ENCODE measurements around the gene GCN1.

GCN1 gene

DNA sequence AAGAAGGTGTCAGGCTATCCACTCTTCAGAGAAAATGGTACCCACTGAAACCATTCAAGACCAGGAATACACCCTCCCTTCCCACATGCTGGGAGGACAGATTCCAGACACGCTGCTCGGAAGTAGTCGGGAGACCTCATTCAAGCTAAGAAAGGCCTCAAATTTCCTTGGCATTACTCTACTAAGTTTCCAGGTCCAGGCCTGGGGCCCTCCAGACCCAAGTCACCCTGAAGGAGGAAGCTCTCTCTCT, 33.5 kb upstream of the GCN1 start:
- Histone ChIP-seq H3K27ac (ENCODE audit: low read depth, low read length) (peak overlapping the region; percentile 98), H3K4me1 (ENCODE audit: control insufficient read depth, insufficient read depth, low read length) (peaks cover 73% of the 10 kb centered on the region), H3K4me3 (ENCODE audit: low read depth, low read length) (0 out of 2 replicates have a peak overlapping the region, but pooled peaks have one; percentile 22), H3K9me3 (ENCODE audit: control insufficient read depth, insufficient read depth, low read depth, low read length) (no peaks in the 10 kb centered on the region), H3K27me3 (ENCODE audit: control insufficient read depth, insufficient read depth, low read length) (no peaks in the 10 kb centered on the region), H3K9ac (ENCODE audit: low read length) (peak overlapping the region; percentile 93), H3K36me3 (ENCODE audit: control insufficient read depth, insufficient read depth, low read length) (peaks cover 36% of the 10 kb centered on the region)

DNA sequence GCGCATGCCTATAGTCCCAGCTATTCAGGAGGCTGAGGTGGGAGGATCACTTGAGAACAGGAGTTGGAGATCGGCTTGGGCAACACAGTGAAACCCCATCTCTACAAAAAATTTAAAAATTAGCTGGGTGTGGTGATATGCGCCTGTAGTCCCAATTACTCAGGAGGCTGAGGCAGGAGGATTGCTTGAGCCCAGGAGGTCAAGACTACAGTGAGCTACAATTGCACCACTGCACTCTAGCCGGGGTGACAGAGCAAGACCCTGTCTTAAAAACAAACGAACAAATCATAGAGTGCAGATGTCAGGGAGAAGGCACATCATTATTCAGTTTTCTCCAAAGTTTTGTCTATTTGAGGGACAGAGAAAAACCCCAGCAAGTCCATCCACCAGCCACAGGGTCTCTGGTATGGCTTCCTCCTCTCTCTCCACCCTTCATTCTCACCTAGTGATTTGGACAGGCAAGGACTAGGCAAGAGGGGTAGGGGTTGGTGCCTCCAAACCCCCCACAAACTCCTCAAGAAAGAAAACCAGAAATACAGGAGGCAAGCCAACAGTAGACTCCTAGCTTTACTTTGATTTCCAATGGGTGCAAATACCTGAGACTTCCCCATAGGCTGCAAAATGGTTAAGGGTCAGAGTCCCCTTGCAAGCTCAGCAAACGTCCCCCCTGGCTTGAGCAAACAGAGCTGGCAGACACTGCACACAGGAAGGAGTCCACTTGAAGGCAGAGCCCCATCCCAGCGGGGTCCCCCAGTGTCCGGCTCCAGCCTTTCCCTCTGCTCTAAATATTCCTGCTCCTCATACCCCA, 32.9 kb upstream of the GCN1 start:
- Histone ChIP-seq H3K27me3 (ENCODE audit: control insufficient read depth, insufficient read depth, low read length) (no peaks in the 10 kb centered on the region), H3K4me1 (ENCODE audit: control insufficient read depth, insufficient read depth, low read length) (peaks cover 68% of the 10 kb centered on the region), H3K4me3 (ENCODE audit: low read depth, low read length) (0 out of 2 replicates have a peak overlapping the region, but pooled peaks have one; percentile 22), H3K27ac (ENCODE audit: low read depth, low read length) (peak overlapping the region; percentile 98), H3K9me3 (ENCODE audit: control insufficient read depth, insufficient read depth, low read depth, low read length) (no peaks in the 10 kb centered on the region), H3K36me3 (ENCODE audit: control insufficient read depth, insufficient read depth, low read length) (peaks cover 42% of the 10 kb centered on the region), H3K9ac (ENCODE audit: low read length) (peak overlapping the region; percentile 93)

DNA sequence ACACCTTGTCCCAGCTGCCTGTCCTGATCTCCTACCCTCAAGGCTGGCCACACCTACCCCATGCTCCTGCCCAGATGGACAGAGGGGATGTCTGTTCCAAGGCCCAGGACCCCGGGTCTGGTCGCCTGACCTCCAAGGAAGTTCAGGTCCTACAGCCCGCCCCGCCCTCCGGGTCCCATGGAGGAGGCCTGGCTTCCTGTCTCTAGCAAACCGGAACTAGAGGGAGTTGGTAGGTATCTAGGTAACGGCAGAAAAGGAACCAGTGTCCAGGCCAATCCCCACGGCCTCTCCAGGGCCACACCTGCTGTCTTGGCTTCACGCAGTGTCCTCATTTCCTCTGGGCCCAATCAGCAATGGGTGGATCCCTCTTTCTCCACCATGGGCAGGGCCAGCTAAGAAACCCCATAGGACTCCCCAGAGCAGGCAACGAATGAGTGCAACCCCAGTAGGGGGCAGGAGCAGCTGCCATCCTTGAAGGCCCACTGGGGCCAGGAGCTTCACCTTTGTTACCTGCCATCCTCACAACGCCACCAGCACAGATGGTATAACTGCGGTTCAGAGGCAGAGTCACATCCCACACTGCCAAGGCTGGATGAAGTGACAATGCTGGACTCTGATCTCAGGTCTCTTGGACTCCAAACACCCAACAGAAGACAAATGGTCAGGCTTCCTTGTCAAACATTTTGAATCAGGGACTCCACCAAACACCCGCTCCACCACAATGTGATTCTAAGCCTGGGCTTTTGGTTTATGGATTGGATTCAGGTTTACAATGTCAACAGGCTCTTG, 31.5 kb upstream of the GCN1 start:
- peaks cover 56% of the 10 kb centered on the region for H3K36me3 ChIP-seq (ENCODE audit: control insufficient read depth, insufficient read depth, low read length)

DNA sequence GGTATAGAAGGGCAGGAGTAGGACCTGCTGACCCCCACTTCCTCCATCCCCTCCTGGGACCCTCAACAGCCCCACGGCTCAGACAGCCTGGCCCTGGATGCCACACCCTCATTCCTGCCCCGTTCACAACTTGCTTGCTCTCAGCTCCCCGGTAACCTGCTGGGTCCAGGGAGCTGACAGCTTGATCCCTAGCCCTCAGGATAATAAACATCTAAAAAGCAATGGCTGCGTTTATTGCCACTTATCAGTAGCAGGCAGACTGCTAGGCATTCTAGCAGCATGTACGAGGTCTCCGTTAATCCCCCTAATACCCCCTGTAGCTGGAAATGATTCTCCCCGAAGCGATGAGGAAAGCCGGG, 30.7 kb upstream of the GCN1 start:
- Histone ChIP-seq H3K4me1 (ENCODE audit: control insufficient read depth, insufficient read depth, low read length) (peaks cover 48% of the 10 kb centered on the region), H3K4me3 (ENCODE audit: low read depth, low read length) (no peak overlapping the region), H3K9me3 (ENCODE audit: control insufficient read depth, insufficient read depth, low read depth, low read length) (no peaks in the 10 kb centered on the region), H3K9ac (ENCODE audit: low read length) (peak overlapping the region; percentile 37), H3K27me3 (ENCODE audit: control insufficient read depth, insufficient read depth, low read length) (no peaks in the 10 kb centered on the region), H3K27ac (ENCODE audit: low read depth, low read length) (peak overlapping the region; percentile 49; the same call in 1 of the 2 replicates), H3K36me3 (ENCODE audit: control insufficient read depth, insufficient read depth, low read length) (peaks cover 64% of the 10 kb centered on the region)

More for the DNA sequence above, 31.5 kb upstream of the GCN1 start:
- no peaks in the 10 kb centered on the region for H3K9me3 ChIP-seq (ENCODE audit: control insufficient read depth, insufficient read depth, low read depth, low read length)
- H3K4me1 ChIP-seq (ENCODE audit: control insufficient read depth, insufficient read depth, low read length) = peaks cover 54% of the 10 kb centered on the region
- no peak overlapping the region for H3K4me3 ChIP-seq (ENCODE audit: low read depth, low read length)
- peak overlapping the region; percentile 37 for H3K9ac ChIP-seq (ENCODE audit: low read length)
- H3K27me3 ChIP-seq (ENCODE audit: control insufficient read depth, insufficient read depth, low read length) = no peaks in the 10 kb centered on the region
- peak overlapping the region; percentile 43; the same call in 1 of the 2 replicates for H3K27ac ChIP-seq (ENCODE audit: low read depth, low read length)

DNA sequence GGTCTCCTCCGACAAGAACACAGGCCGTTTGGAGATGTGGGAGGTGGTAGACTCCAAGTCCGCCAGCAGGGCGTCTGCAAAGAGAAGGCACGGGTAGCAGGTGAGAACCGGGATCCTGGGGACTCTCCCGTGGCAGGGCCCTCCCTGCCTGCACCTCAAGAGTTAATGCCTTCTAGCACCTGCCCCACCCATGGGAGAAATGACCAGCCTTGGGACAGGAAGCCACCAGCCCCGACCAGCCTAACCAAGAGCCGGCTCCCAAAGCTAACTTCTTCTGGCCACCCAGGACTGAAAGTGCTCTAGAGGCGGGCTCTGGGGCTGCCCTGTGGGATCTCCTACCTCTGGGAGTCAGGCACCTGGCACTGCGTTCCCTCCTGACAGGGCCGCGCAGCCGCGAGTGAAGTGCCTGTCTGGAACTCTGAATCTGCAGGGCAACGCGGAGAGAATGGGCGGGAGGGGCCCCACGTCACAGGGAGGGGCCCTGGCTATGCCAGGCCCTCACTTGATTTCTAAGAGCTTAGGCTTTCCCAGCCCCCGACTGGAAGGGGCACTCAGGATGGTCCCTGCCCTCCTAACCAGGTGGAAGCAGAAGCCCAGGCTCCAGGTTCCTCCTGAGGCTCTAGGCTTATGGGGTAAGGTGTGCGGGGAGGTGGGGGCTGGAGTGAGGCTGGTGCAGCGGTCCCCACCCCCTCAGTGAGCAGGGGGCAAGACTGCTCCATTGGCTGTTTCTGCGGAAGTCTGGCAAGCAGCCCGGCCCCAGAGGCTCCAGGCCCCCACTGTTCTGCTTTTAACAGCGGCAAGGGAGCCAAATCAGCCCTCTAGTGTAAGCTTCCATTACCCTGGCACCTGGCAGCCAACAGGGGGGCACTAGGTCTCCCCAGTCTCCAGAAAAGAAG, 30.0 kb upstream of the GCN1 start:
- Histone ChIP-seq H3K27ac (ENCODE audit: low read depth, low read length) (peak overlapping the region; percentile 49), H3K4me3 (ENCODE audit: low read depth, low read length) (no peak overlapping the region)

DNA sequence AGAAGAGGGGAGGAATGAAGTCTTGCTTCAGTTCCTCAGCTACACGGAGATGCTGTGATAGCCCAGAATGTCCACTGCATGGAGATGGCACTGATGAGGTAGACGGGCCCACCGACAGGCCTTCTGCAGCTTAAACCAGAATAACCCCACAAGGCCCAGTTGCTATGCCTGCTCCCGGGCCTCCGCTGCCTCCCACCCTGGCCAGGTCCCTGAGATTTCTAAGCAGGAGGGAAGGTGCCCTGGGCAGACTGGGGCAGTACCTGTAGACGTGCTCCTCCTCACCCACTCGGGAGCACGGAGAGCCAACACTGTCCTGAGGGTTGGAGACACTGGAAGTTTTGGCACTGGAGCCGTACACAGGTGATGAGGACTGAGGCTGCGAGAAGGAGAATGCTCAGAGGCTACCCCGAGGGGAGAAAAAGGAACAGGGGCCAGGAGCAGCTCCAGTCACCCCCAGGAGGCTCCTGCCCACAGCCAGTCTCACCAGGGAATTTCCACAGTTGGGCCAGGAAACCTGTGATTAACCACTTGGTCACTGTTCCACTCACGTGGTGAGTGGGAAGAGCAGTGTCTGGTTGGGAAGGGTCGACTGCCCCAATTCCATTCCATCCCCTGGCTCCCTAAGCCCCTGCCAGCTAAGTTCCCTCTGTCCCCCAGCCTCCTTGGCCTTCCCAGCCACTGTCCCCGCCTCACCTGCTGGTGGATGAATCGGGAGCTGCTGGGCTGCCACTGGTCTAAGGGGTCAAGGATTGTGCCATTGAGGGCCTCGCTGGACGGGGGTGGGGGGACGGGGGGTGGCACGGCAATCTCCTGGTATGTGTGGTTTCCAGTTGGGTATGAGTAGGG, 29.2 kb upstream of the GCN1 start:
- no peaks in the 10 kb centered on the region for H3K9me3 ChIP-seq (ENCODE audit: control insufficient read depth, insufficient read depth, low read depth, low read length)
- no peaks in the 10 kb centered on the region for H3K27me3 ChIP-seq (ENCODE audit: control insufficient read depth, insufficient read depth, low read length)
- peaks cover 79% of the 10 kb centered on the region for H3K36me3 ChIP-seq (ENCODE audit: control insufficient read depth, insufficient read depth, low read length)
- no peak overlapping the region for H3K9ac ChIP-seq (ENCODE audit: low read length)
- H3K27ac ChIP-seq (ENCODE audit: low read depth, low read length) = no peak overlapping the region
- H3K4me1 ChIP-seq (ENCODE audit: control insufficient read depth, insufficient read depth, low read length) = peaks cover 34% of the 10 kb centered on the region
- no peak overlapping the region for H3K4me3 ChIP-seq (ENCODE audit: low read depth, low read length)

More for the DNA sequence above, 30.0 kb upstream of the GCN1 start:
- Histone ChIP-seq H3K9ac (ENCODE audit: low read length) (no peak overlapping the region), H3K36me3 (ENCODE audit: control insufficient read depth, insufficient read depth, low read length) (peaks cover 70% of the 10 kb centered on the region), H3K4me1 (ENCODE audit: control insufficient read depth, insufficient read depth, low read length) (peaks cover 42% of the 10 kb centered on the region), H3K27me3 (ENCODE audit: control insufficient read depth, insufficient read depth, low read length) (no peaks in the 10 kb centered on the region), H3K9me3 (ENCODE audit: control insufficient read depth, insufficient read depth, low read depth, low read length) (no peaks in the 10 kb centered on the region)

DNA sequence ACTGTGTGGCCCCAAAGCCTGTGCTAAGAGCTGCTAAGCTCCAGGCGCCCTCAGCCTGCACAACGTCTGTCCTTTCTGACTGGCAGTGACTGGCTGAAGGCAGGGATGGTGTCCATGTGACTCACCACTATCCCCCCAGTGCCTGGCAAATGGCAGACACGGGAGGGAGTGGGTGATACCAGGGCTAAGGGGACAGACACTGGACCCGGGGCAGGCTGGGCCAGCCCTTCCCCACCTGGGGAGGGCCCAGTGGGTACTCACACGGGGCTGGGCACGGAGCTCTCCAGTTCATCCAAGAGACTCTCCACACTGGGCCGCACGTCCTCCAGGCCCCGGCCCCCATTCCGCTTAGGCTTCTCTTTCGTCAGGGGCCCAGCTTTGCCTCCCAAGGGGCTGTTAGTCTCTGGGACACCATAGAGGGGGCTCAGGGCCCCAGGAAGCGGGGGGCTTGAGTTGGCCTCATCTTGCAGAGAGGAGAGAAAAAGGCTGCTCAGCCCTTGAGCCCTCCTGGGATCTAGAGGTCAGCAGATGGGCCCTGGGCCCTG, 27.8 kb upstream of the GCN1 start:
- no peak overlapping the region for H3K27ac ChIP-seq (ENCODE audit: low read depth, low read length)
- H3K9me3 ChIP-seq (ENCODE audit: control insufficient read depth, insufficient read depth, low read depth, low read length) = no peaks in the 10 kb centered on the region
- H3K36me3 ChIP-seq (ENCODE audit: control insufficient read depth, insufficient read depth, low read length) = peaks cover 87% of the 10 kb centered on the region
- H3K4me1 ChIP-seq (ENCODE audit: control insufficient read depth, insufficient read depth, low read length) = peaks cover 22% of the 10 kb centered on the region
- H3K4me3 ChIP-seq (ENCODE audit: low read depth, low read length) = no peak overlapping the region
- H3K27me3 ChIP-seq (ENCODE audit: control insufficient read depth, insufficient read depth, low read length) = no peaks in the 10 kb centered on the region
- no peak overlapping the region for H3K9ac ChIP-seq (ENCODE audit: low read length)

DNA sequence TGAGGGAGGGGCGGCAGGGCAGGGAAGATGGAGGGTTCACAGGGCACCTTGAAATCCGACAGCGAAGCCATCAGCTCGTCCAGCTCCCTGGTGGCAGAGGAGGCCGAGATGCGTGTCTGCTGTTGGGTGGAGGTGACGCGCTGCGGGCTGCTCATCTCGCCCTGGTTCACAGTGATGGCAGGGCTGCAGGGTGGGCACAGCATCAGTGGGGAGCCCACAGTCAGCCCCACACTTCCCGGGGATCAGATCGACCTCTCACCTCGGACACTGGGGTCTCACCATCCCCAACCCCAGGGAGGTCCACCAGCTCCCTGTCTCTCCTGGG, 27.0 kb upstream of the GCN1 start:
- H3K9ac ChIP-seq (ENCODE audit: low read length) = no peak overlapping the region
- H3K27ac ChIP-seq (ENCODE audit: low read depth, low read length) = no peak overlapping the region; the same call in 1 of the 2 replicates
- H3K4me1 ChIP-seq (ENCODE audit: control insufficient read depth, insufficient read depth, low read length) = peaks cover 18% of the 10 kb centered on the region
- peaks cover 90% of the 10 kb centered on the region for H3K36me3 ChIP-seq (ENCODE audit: control insufficient read depth, insufficient read depth, low read length)
- H3K9me3 ChIP-seq (ENCODE audit: control insufficient read depth, insufficient read depth, low read depth, low read length) = no peaks in the 10 kb centered on the region
- H3K4me3 ChIP-seq (ENCODE audit: low read depth, low read length) = no peak overlapping the region
- no peaks in the 10 kb centered on the region for H3K27me3 ChIP-seq (ENCODE audit: control insufficient read depth, insufficient read depth, low read length)

DNA sequence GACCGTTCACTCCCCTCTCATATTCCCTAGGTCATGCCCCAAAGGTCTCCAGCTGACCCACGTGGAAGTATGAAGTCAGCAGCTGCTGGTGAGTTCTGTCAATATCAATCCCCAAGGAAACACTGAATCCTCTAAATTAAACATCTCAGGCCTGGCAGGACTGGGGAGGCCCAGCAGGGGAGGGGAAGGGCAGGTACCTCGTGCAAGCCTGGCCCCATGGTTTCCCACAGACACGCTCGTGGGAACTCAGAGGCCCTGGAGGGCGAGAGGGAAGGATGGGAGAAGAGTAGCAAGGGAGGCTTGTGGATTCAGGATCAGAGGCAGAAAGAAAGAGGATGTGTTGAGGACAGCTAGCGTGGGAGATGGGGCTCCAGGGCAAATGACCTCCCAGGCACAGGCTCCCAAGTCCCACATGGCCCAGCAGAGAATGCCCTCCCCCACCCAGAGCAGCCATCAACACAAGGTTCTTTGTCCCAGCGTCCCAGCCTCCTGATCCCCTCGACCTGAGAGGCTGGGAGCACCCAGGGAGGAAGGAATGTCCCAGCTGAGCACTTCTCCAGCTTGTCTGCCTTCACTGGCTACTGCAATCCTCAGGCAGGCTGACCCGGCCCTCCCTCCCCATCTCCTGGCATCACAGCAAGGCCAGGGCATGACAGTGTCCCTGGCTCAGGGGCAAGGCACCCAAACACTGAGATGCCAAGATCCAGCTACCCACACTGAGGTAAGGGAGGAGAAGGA, 26.5 kb upstream of the GCN1 start:
- Histone ChIP-seq H3K27ac (ENCODE audit: low read depth, low read length) (no peak overlapping the region; the same call in 1 of the 2 replicates), H3K9ac (ENCODE audit: low read length) (peak overlapping the region; percentile 5), H3K36me3 (ENCODE audit: control insufficient read depth, insufficient read depth, low read length) (peaks cover 90% of the 10 kb centered on the region), H3K4me3 (ENCODE audit: low read depth, low read length) (no peak overlapping the region), H3K27me3 (ENCODE audit: control insufficient read depth, insufficient read depth, low read length) (no peaks in the 10 kb centered on the region), H3K4me1 (ENCODE audit: control insufficient read depth, insufficient read depth, low read length) (peaks cover 13% of the 10 kb centered on the region), H3K9me3 (ENCODE audit: control insufficient read depth, insufficient read depth, low read depth, low read length) (no peaks in the 10 kb centered on the region)
